Measurements from ENCODE around the gene TRAPPC3.

TRAPPC3 gene

DNA sequence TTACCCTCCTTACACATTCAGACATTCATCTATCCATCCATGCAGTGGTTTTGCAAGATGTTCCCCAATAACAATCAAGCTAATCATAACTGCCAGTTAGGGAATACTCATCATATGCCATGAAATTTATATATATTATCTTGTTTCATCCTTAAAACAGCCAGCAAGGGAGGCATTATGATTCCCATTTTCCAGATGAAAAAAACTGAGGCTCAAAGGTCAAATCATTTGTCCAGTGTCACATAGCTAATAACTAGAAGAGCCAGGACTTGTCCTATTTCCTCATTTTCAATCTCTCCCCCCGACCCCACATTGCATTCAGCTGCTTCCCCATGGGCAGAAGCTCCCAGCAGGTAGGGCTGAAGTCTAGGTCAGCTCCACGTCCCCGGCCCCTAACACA is 17.3 kb downstream of the TRAPPC3 start:
- no peak overlapping the region for H3K9ac ChIP-seq (ENCODE audit: low read length)
- WGBS (ENCODE audit: extremely low coverage, insufficient coverage, insufficient read length) = no CpG with 5 or more reads among the region's 3 CpGs
- no peak overlapping the region for H4K12ac ChIP-seq (ENCODE audit: low read depth, low read length)
- no peak overlapping the region for H2BK12ac ChIP-seq (ENCODE audit: low read length)
- H3K4me3 ChIP-seq (ENCODE audit: low read depth, low read length) = no peak overlapping the region
- H3K4me1 ChIP-seq (ENCODE audit: control insufficient read depth in 1 of 2, insufficient read depth in 2 of 2, low read length in 2 of 2) = peaks cover 0 to 10% of the 10 kb centered on the region in 2 experiments
- no peak overlapping the region for H4K8ac ChIP-seq (ENCODE audit: low read depth, low read length)
- H3K14ac ChIP-seq (ENCODE audit: low read length) = no peak overlapping the region
- no peaks in the 10 kb centered on the region for H3K79me1 ChIP-seq (ENCODE audit: low read length)
- H3K23ac ChIP-seq (ENCODE audit: low read length) = no peak overlapping the region
- no peak overlapping the region for H4K91ac ChIP-seq (ENCODE audit: low read depth, low read length)
- no peak overlapping the region for H3K27ac ChIP-seq (ENCODE audit: low read depth, low read length)
- no peak overlapping the region for H2BK5ac ChIP-seq (ENCODE audit: low read depth, low read length, poor library complexity)
- H3K27me3 ChIP-seq (ENCODE audit: insufficient read depth, low read length) = no peaks in the 10 kb centered on the region
- H2AFZ ChIP-seq (ENCODE audit: insufficient read depth, low read length, poor library complexity) = no peak overlapping the region
- no peak for DNase-seq
- peaks cover 1 to 9% of the 10 kb centered on the region in 2 experiments for H3K36me3 ChIP-seq (ENCODE audit: control insufficient read depth in 1 of 2, insufficient read depth in 2 of 2, low read length in 2 of 2)
- no peak overlapping the region for H2BK120ac ChIP-seq (ENCODE audit: insufficient read depth, low read length, poor library complexity)
- no peak overlapping the region for H2AK5ac ChIP-seq (ENCODE audit: low read length)
- no peak overlapping the region for H3K18ac ChIP-seq (ENCODE audit: low read length)
- no peaks in the 10 kb centered on the region for H3K9me3 ChIP-seq (ENCODE audit: insufficient read depth, low read depth, low read length)
- H3K4me2 ChIP-seq (ENCODE audit: low read length) = no peak overlapping the region
- no peaks in the 10 kb centered on the region for H3K79me2 ChIP-seq (ENCODE audit: control insufficient read depth, insufficient read depth, low read length, poor library complexity)
- H3K4ac ChIP-seq (ENCODE audit: low read depth, low read length) = no peak overlapping the region

DNA sequence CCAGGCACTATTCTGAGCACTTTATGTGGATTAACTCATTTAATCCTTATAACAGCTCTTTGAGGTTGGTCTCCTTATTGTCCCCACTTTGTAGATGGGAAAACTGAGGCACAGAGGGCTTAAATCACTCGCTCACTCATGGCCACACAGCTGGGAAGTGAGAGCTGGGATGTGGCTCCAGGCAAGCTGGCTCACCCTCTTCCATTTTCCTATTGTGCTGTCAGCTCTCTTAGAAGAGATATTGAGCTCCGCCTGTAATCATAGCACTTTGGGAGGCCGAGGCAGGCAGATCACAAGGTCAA is 20.4 kb downstream of the TRAPPC3 start:
- Histone ChIP-seq H3K4me1 (ENCODE audit: control insufficient read depth in 1 of 2, insufficient read depth in 2 of 2, low read length in 2 of 2) (peaks cover 0 to 7% of the 10 kb centered on the region in 2 experiments), H2AFZ (ENCODE audit: insufficient read depth, low read length, poor library complexity) (no peak overlapping the region), H2AK5ac (ENCODE audit: low read length) (no peak overlapping the region), H3K4me3 (ENCODE audit: low read depth, low read length) (no peak overlapping the region), H2BK5ac (ENCODE audit: low read depth, low read length, poor library complexity) (no peak overlapping the region), H3K23ac (ENCODE audit: low read length) (no peak overlapping the region), H3K36me3 (ENCODE audit: control insufficient read depth in 1 of 2, insufficient read depth in 2 of 2, low read length in 2 of 2) (no peaks in the 10 kb centered on the region), H3K79me1 (ENCODE audit: low read length) (no peaks in the 10 kb centered on the region), H4K8ac (ENCODE audit: low read depth, low read length) (no peak overlapping the region), H4K12ac (ENCODE audit: low read depth, low read length) (no peak overlapping the region), H3K27ac (ENCODE audit: low read depth, low read length) (no peak overlapping the region), H3K4ac (ENCODE audit: low read depth, low read length) (no peak overlapping the region), H3K4me2 (ENCODE audit: low read length) (no peak overlapping the region), H4K91ac (ENCODE audit: low read depth, low read length) (no peak overlapping the region), H3K9ac (ENCODE audit: low read length) (no peak overlapping the region), H2BK120ac (ENCODE audit: insufficient read depth, low read length, poor library complexity) (no peak overlapping the region), H3K79me2 (ENCODE audit: control insufficient read depth, insufficient read depth, low read length, poor library complexity) (no peaks in the 10 kb centered on the region), H3K9me3 (ENCODE audit: insufficient read depth, low read depth, low read length) (peaks cover 3% of the 10 kb centered on the region), H2BK12ac (ENCODE audit: low read length) (no peak overlapping the region), H3K27me3 (ENCODE audit: insufficient read depth, low read length) (peaks cover 24% of the 10 kb centered on the region), H3K18ac (ENCODE audit: low read length) (no peak overlapping the region), H3K14ac (ENCODE audit: low read length) (no peak overlapping the region)
- no CpG with 5 or more reads among the region's 3 CpGs for WGBS (ENCODE audit: extremely low coverage, insufficient coverage, insufficient read length)
- DNase-seq = no peak

DNA sequence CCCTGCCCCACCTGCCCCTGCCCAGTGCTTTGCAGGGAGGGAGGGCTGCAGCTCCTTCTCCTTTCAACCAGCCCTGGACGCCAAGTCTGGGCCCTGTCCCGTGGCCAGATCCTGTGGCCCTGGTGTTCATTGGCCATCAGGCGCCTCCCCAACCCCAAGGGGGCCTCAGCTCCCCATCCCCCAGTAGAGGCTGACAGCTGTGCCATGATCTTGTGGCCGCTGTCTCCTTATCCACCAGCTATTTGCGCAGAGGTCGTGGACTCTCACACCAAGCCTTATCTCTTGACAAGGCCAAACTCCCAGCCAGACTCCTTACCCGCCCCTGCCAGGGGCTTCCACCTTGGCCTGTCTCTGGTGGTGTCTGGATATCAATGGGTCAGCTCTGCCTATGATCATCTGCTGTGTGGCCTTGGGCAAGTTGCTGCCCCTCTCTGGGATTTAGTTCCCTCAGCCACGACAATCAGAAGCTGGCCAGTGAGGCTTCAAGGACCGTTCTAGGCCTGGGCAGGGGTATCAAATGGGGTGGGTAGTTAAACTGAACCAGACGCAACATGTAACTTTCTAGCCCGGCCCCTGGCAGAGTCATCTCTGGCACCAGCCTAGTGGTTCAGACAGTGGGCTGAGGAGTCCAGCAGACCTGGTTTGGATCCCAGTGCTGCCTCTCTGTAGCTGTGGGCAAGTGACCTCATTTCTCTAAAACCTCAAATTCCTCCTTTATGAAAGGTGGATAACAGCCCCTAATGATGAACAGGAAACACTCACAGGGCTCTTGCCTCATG is 21.0 kb downstream of the TRAPPC3 start:
- Histone ChIP-seq H3K4me2 (ENCODE audit: low read length) (no peak overlapping the region), H4K91ac (ENCODE audit: low read depth, low read length) (no peak overlapping the region), H4K12ac (ENCODE audit: low read depth, low read length) (no peak overlapping the region), H3K14ac (ENCODE audit: low read length) (no peak overlapping the region), H3K79me2 (ENCODE audit: control insufficient read depth, insufficient read depth, low read length, poor library complexity) (no peaks in the 10 kb centered on the region), H3K36me3 (ENCODE audit: control insufficient read depth in 1 of 2, insufficient read depth in 2 of 2, low read length in 2 of 2) (no peaks in the 10 kb centered on the region), H2AK5ac (ENCODE audit: low read length) (no peak overlapping the region), H3K79me1 (ENCODE audit: low read length) (no peaks in the 10 kb centered on the region), H3K9ac (ENCODE audit: low read length) (no peak overlapping the region), H3K4me3 (ENCODE audit: low read depth, low read length) (no peak overlapping the region), H3K23ac (ENCODE audit: low read length) (no peak overlapping the region), H3K9me3 (ENCODE audit: insufficient read depth, low read depth, low read length) (peaks cover 3% of the 10 kb centered on the region), H3K27me3 (ENCODE audit: insufficient read depth, low read length) (peaks cover 28% of the 10 kb centered on the region), H2BK5ac (ENCODE audit: low read depth, low read length, poor library complexity) (no peak overlapping the region), H3K4me1 (ENCODE audit: control insufficient read depth in 1 of 2, insufficient read depth in 2 of 2, low read length in 2 of 2) (peaks cover 0 to 4% of the 10 kb centered on the region in 2 experiments), H2AFZ (ENCODE audit: insufficient read depth, low read length, poor library complexity) (no peak overlapping the region), H3K18ac (ENCODE audit: low read length) (no peak overlapping the region), H2BK120ac (ENCODE audit: insufficient read depth, low read length, poor library complexity) (no peak overlapping the region), H3K27ac (ENCODE audit: low read depth, low read length) (no peak overlapping the region), H3K4ac (ENCODE audit: low read depth, low read length) (no peak overlapping the region), H4K8ac (ENCODE audit: low read depth, low read length) (no peak overlapping the region), H2BK12ac (ENCODE audit: low read length) (no peak overlapping the region)
- no CpG with 5 or more reads among the region's 11 CpGs for WGBS (ENCODE audit: extremely low coverage, insufficient coverage, insufficient read length)
- no peak for DNase-seq

DNA sequence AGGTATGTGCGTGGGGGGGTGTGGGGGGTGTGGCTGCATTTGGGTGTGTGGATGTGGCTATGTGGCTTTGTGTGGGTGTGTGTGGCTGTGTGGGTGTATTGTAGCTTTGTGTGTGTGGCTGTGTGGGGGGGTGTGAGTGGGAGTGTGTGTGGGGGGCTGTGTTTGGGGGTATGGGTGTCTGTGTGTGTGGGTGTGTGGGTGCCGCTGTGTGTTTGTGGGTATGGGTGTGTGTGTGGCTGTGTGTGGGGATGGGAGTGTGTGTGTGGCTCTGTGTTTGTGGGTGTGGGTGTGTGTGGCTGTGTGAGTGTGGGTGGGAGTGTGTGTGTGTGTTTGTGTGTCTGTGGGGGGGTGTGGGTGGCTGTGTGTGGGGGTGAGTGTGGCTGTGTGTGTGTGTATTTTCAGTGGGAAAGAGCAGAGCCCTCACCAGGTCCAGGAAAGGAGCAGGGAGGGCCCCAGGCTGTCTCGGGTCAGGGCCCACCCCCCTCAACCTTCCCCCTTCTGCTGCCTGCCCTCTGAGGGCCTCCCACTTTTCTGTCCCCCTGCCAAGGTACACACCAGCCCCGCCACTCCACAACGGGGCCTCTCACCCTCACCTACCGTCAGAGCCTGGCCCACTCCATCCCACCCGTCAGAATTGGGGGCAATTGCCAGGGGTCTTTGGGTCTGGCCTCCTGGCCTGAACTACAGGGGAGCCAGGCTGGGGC is 22.3 kb downstream of the TRAPPC3 start:
- no peak overlapping the region for H2AFZ ChIP-seq (ENCODE audit: insufficient read depth, low read length, poor library complexity)
- DNase-seq = no peak
- H3K36me3 ChIP-seq (ENCODE audit: control insufficient read depth in 1 of 2, insufficient read depth in 2 of 2, low read length in 2 of 2) = no peaks in the 10 kb centered on the region
- no peak overlapping the region for H3K23ac ChIP-seq (ENCODE audit: low read length)
- H3K9ac ChIP-seq (ENCODE audit: low read length) = no peak overlapping the region
- no peak overlapping the region for H4K8ac ChIP-seq (ENCODE audit: low read depth, low read length)
- H4K12ac ChIP-seq (ENCODE audit: low read depth, low read length) = no peak overlapping the region
- peaks cover 0 to 4% of the 10 kb centered on the region in 2 experiments for H3K4me1 ChIP-seq (ENCODE audit: control insufficient read depth in 1 of 2, insufficient read depth in 2 of 2, low read length in 2 of 2)
- peaks cover 3% of the 10 kb centered on the region for H3K9me3 ChIP-seq (ENCODE audit: insufficient read depth, low read depth, low read length)
- no CpG with 5 or more reads among the region's 7 CpGs for WGBS (ENCODE audit: extremely low coverage, insufficient coverage, insufficient read length)
- no peak overlapping the region for H3K4ac ChIP-seq (ENCODE audit: low read depth, low read length)
- no peak overlapping the region for H2AK5ac ChIP-seq (ENCODE audit: low read length)
- no peak overlapping the region for H3K18ac ChIP-seq (ENCODE audit: low read length)
- H3K27ac ChIP-seq (ENCODE audit: low read depth, low read length) = no peak overlapping the region
- H2BK5ac ChIP-seq (ENCODE audit: low read depth, low read length, poor library complexity) = no peak overlapping the region
- peaks cover 31% of the 10 kb centered on the region for H3K27me3 ChIP-seq (ENCODE audit: insufficient read depth, low read length)
- no peak overlapping the region for H4K91ac ChIP-seq (ENCODE audit: low read depth, low read length)
- no peak overlapping the region for H3K14ac ChIP-seq (ENCODE audit: low read length)
- no peak overlapping the region for H2BK120ac ChIP-seq (ENCODE audit: insufficient read depth, low read length, poor library complexity)
- H3K4me2 ChIP-seq (ENCODE audit: low read length) = no peak overlapping the region
- no peaks in the 10 kb centered on the region for H3K79me2 ChIP-seq (ENCODE audit: control insufficient read depth, insufficient read depth, low read length, poor library complexity)
- H2BK12ac ChIP-seq (ENCODE audit: low read length) = no peak overlapping the region
- H3K4me3 ChIP-seq (ENCODE audit: low read depth, low read length) = no peak overlapping the region
- H3K79me1 ChIP-seq (ENCODE audit: low read length) = no peaks in the 10 kb centered on the region
